DOHH2 (cell line): ENCODE results near the gene GRID2.

ENCODE experiments used
- H3F3A ChIP-seq: fragments of 200-600 bp; sonication (generic), shearing (Covaris generic); 2 replicates; pipeline ENCODE4 v1.6.0; 2016; ENCODE audit warnings: antibody characterized with exemption, mild to moderate bottlenecking; ENCODE audit not compliant: control insufficient read depth, insufficient read depth
- H3K27ac ChIP-seq: fragments of 200-600 bp; sonication (generic); 2 replicates; pipeline ENCODE4 v1.5.1; 2014; ENCODE audit warnings: low read depth, mild to moderate bottlenecking, low read length, moderate library complexity
- H3K27me3 ChIP-seq: fragments of 200-600 bp; sonication (generic); 2 replicates; pipeline ENCODE4 v1.6.1; 2014; ENCODE audit warnings: mild to moderate bottlenecking, low read length, mixed read lengths; ENCODE audit not compliant: control insufficient read depth
- H3K36me3 ChIP-seq: fragments of 200-600 bp; sonication (generic); 2 replicates; pipeline ENCODE4 v1.6.1; 2014; ENCODE audit warnings: mild to moderate bottlenecking, low read length, moderate library complexity, mixed read lengths; ENCODE audit not compliant: control insufficient read depth
- H3K4me1 ChIP-seq: fragments of 200-600 bp; sonication (generic); 2 replicates; pipeline ENCODE4 v1.6.1; 2014; ENCODE audit warnings: mild to moderate bottlenecking, low read length, mixed read lengths; ENCODE audit not compliant: control insufficient read depth
- H3K4me2 ChIP-seq: fragments of 200-600 bp; sonication (generic); 2 replicates; pipeline ENCODE4 v1.6.0; 2014; ENCODE audit warnings: mild to moderate bottlenecking, low read length, moderate library complexity
- H3K4me3 ChIP-seq: fragments of 200-600 bp; sonication (generic); 2 replicates; pipeline ENCODE4 v1.5.1; 2014; ENCODE audit warnings: mild to moderate bottlenecking, low read length, mixed read lengths
- H3K79me2 ChIP-seq: fragments of 200-600 bp; sonication (generic); 2 replicates; pipeline ENCODE4 v1.6.1; 2014; ENCODE audit warnings: mild to moderate bottlenecking, low read length, mixed read lengths; ENCODE audit not compliant: control insufficient read depth
- H3K9me2 ChIP-seq: fragments of 200-600 bp; sonication (generic); replicated peaks from 2 replicates; pipeline ENCODE4 v1.6.1; 2014; ENCODE audit warnings: mild to moderate bottlenecking, low read length, mixed read lengths; ENCODE audit not compliant: control insufficient read depth
- H3K9me3 ChIP-seq: fragments of 200-600 bp; sonication (generic); 2 replicates; pipeline ENCODE4 v1.6.1; 2014; ENCODE audit warnings: antibody characterized with exemption, low read length, mixed read lengths; ENCODE audit not compliant: control insufficient read depth, insufficient read depth
- H4K20me1 ChIP-seq: fragments of 200-600 bp; sonication (generic); 2 replicates; pipeline ENCODE4 v1.6.0; 2014; ENCODE audit warnings: low read depth, mild to moderate bottlenecking, antibody characterized with exemption, low read length, moderate library complexity; ENCODE audit not compliant: control insufficient read depth, insufficient read depth
- EZH2phosphoT487 ChIP-seq: fragments of 200-600 bp; sonication (generic); IDR thresholded peaks from 2 replicates; pipeline ENCODE4 v1.6.1; 2017; ENCODE audit warnings: borderline replicate concordance, mild to moderate bottlenecking, antibody characterized with exemption, low read length, moderate library complexity, mixed read lengths
- TF ChIP-seq, protein P1 (sequence below): fragments of 200-600 bp; sonication (generic); IDR thresholded peaks from one replicate; pipeline ENCODE4 v1.5.1; 2014; ENCODE audit warnings: antibody characterized with exemption, mild to moderate bottlenecking, low read depth, low read length; ENCODE audit not compliant: poor library complexity, severe bottlenecking

The GRID2 gene

DNA sequence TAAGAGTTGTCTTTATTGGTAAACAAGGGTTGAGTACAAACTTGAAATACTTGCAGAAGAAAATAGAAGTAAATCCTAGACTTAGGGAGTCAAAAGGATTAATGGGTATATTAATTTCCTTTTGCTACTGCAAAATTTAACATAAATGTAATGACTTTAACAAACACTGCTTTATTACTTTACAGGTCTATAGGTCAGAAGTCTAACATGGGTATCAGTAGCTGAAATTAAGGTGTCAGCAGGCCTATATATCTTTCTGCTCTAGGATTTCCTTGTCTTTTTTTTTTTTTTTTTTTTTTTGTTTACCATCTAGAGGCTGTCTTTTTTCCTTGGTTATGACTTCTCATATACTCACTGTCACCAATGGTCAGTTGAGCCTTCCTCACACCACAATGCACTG is 220.4 kb downstream of the GRID2 start:
- TF ChIP-seq EZH2phosphoT487 = no peak
- TF ChIP-seq, protein P1, sequence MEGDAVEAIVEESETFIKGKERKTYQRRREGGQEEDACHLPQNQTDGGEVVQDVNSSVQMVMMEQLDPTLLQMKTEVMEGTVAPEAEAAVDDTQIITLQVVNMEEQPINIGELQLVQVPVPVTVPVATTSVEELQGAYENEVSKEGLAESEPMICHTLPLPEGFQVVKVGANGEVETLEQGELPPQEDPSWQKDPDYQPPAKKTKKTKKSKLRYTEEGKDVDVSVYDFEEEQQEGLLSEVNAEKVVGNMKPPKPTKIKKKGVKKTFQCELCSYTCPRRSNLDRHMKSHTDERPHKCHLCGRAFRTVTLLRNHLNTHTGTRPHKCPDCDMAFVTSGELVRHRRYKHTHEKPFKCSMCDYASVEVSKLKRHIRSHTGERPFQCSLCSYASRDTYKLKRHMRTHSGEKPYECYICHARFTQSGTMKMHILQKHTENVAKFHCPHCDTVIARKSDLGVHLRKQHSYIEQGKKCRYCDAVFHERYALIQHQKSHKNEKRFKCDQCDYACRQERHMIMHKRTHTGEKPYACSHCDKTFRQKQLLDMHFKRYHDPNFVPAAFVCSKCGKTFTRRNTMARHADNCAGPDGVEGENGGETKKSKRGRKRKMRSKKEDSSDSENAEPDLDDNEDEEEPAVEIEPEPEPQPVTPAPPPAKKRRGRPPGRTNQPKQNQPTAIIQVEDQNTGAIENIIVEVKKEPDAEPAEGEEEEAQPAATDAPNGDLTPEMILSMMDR = no peak
- Histone ChIP-seq H3K9me3 (no peaks in the 10 kb centered on the region), H3K9me2 (no peaks in the 10 kb centered on the region)

DNA sequence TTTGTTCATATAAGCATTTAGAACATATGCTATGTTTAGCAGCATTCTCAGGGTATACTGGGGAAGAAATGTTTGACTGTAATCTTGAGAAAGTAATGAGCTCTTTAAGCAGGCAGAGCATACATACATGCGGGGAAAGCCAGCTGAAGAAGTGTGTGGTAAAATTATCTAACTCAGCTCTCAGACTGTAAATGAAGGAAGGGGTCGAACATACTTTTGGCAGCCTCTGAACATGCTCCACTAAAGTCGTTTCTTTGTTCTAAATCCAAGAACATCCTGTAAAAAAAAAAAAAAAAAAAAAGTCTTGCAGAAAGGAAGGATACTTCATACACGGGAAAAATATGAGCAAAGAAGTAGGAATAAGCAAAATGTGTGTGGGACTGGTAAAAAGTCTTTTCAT is 224.8 kb downstream of the GRID2 start:
- H3K27me3 ChIP-seq = no peaks in the 10 kb centered on the region
- H3F3A ChIP-seq = no peaks in the 10 kb centered on the region
- H3K4me2 ChIP-seq = no peak overlapping the region
- no peaks in the 10 kb centered on the region for H4K20me1 ChIP-seq
- no peaks in the 10 kb centered on the region for H3K79me2 ChIP-seq
- H3K4me1 ChIP-seq = no peaks in the 10 kb centered on the region
- no peaks in the 10 kb centered on the region for H3K36me3 ChIP-seq
- H3K9me3 ChIP-seq = no peaks in the 10 kb centered on the region
- no peak overlapping the region for H3K4me3 ChIP-seq
- H3K27ac ChIP-seq = no peak overlapping the region
- no peaks in the 10 kb centered on the region for H3K9me2 ChIP-seq
- TF ChIP-seq, protein P1 = no peak
- no peak for TF ChIP-seq EZH2phosphoT487

More for the DNA sequence above, 220.4 kb downstream of the GRID2 start:
- Histone ChIP-seq H3K4me3 (no peak overlapping the region), H3K36me3 (no peaks in the 10 kb centered on the region), H3F3A (no peaks in the 10 kb centered on the region), H3K4me2 (no peak overlapping the region), H3K27ac (no peak overlapping the region), H3K4me1 (no peaks in the 10 kb centered on the region), H4K20me1 (no peaks in the 10 kb centered on the region), H3K27me3 (no peaks in the 10 kb centered on the region), H3K79me2 (no peaks in the 10 kb centered on the region)

DNA sequence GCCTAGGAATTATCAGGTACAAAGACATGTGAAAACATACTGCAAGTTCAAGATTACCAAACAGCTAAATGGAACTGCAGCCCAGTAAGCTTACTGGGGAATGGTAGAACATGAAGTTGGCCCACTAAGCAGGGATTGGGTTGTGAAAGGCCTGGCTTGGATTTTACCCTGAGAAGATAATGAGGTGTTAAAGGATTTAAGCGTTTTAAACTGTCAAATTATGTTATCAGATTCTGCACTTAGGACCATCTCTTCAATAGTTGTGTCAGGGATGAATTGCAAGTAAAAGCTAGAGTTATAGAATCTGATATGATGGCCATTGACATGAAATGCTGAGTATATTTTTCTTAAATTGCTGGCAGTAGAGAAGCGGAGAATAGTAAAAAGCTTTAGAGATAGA is 225.7 kb downstream of the GRID2 start:
- H3K27ac ChIP-seq = no peak overlapping the region
- no peaks in the 10 kb centered on the region for H3K4me1 ChIP-seq

More for the DNA sequence above, 225.7 kb downstream of the GRID2 start:
- H3K4me3 ChIP-seq = no peak overlapping the region
- no peaks in the 10 kb centered on the region for H3F3A ChIP-seq
- no peaks in the 10 kb centered on the region for H3K9me3 ChIP-seq
- no peaks in the 10 kb centered on the region for H3K36me3 ChIP-seq
- H4K20me1 ChIP-seq = no peaks in the 10 kb centered on the region
- H3K27me3 ChIP-seq = no peaks in the 10 kb centered on the region
- TF ChIP-seq EZH2phosphoT487 = no peak
- TF ChIP-seq, protein P1 = no peak
- H3K9me2 ChIP-seq = no peaks in the 10 kb centered on the region
- H3K79me2 ChIP-seq = no peaks in the 10 kb centered on the region
- no peak overlapping the region for H3K4me2 ChIP-seq
